ENCODE data around the gene POLE.
A peak's percentile ranks its signal among the peaks of the same experiment; 100 is the strongest.

POLE gene

GRCh38 chr12:132723764-132724140, 36.6 kb upstream of the POLE start:
- DNase-seq, result no peak
- H3K4me1 Mint-ChIP-seq (ENCODE audit: low read depth), result peaks cover 5% of the 10 kb centered on the region
- H3K4me3 Mint-ChIP-seq, result no peak overlapping the region
- peak overlapping the region; percentile 16 for H3K27ac Mint-ChIP-seq
- peaks cover 99% of the 10 kb centered on the region for H3K36me3 Mint-ChIP-seq (ENCODE audit: low read depth)
- no peaks in the 10 kb centered on the region for H3K27me3 Mint-ChIP-seq
- no peaks in the 10 kb centered on the region for H3K9me3 Mint-ChIP-seq

GRCh38 chr12:132723015-132723763, 36.0 kb upstream of the POLE start:
- Mint-ChIP-seq H3K9me3 (no peaks in the 10 kb centered on the region), H3K36me3 (ENCODE audit: low read depth) (peaks cover 96% of the 10 kb centered on the region), H3K27ac (peak overlapping the region; percentile 16), H3K4me1 (ENCODE audit: low read depth) (peaks cover 5% of the 10 kb centered on the region), H3K27me3 (no peaks in the 10 kb centered on the region), H3K4me3 (no peak overlapping the region)
- no peak for DNase-seq

- no peaks in the 10 kb centered on the region for H3K9me3 Mint-ChIP-seq
- peaks cover 5% of the 10 kb centered on the region for H3K4me1 Mint-ChIP-seq (ENCODE audit: low read depth)
- DNase-seq, result no peak
- peaks cover 95% of the 10 kb centered on the region for H3K36me3 Mint-ChIP-seq (ENCODE audit: low read depth)
- no peak overlapping the region for H3K4me3 Mint-ChIP-seq
- H3K27me3 Mint-ChIP-seq, result no peaks in the 10 kb centered on the region
- H3K27ac Mint-ChIP-seq, result peak overlapping the region; percentile 77
Observed at GRCh38 chr12:132720606-132721345, 33.6 kb upstream of the POLE start.

- no peak for DNase-seq
- H3K36me3 Mint-ChIP-seq (ENCODE audit: low read depth), result peaks cover 94% of the 10 kb centered on the region
- H3K27ac Mint-ChIP-seq, result peak overlapping the region; percentile 72
- H3K4me3 Mint-ChIP-seq, result no peak overlapping the region
- H3K4me1 Mint-ChIP-seq (ENCODE audit: low read depth), result peaks cover 5% of the 10 kb centered on the region
- no peaks in the 10 kb centered on the region for H3K27me3 Mint-ChIP-seq
- H3K9me3 Mint-ChIP-seq, result no peaks in the 10 kb centered on the region
Observed at GRCh38 chr12:132719954-132720324, 32.8 kb upstream of the POLE start.

- DNase-seq, result no peak
- peaks cover 94% of the 10 kb centered on the region for H3K36me3 Mint-ChIP-seq (ENCODE audit: low read depth)
- no peak overlapping the region for H3K4me3 Mint-ChIP-seq
- no peaks in the 10 kb centered on the region for H3K9me3 Mint-ChIP-seq
- H3K27ac Mint-ChIP-seq, result peak overlapping the region; percentile 72
- H3K4me1 Mint-ChIP-seq (ENCODE audit: low read depth), result peaks cover 8% of the 10 kb centered on the region
- no peaks in the 10 kb centered on the region for H3K27me3 Mint-ChIP-seq
Observed at GRCh38 chr12:132719141-132719953, 32.2 kb upstream of the POLE start.

- Mint-ChIP-seq H3K9me3 (no peaks in the 10 kb centered on the region), H3K27ac (peak overlapping the region; percentile 72), H3K27me3 (no peaks in the 10 kb centered on the region), H3K4me3 (peak overlapping the region; percentile 6), H3K4me1 (ENCODE audit: low read depth) (peaks cover 9% of the 10 kb centered on the region), H3K36me3 (ENCODE audit: low read depth) (peaks cover 94% of the 10 kb centered on the region)
- no peak for DNase-seq
Observed at GRCh38 chr12:132718644-132719043, 31.5 kb upstream of the POLE start.

- Mint-ChIP-seq H3K27me3 (no peaks in the 10 kb centered on the region), H3K9me3 (no peaks in the 10 kb centered on the region), H3K4me1 (ENCODE audit: low read depth) (peaks cover 16% of the 10 kb centered on the region), H3K27ac (peak overlapping the region; percentile 44), H3K4me3 (no peak overlapping the region), H3K36me3 (ENCODE audit: low read depth) (peaks cover 94% of the 10 kb centered on the region)
- DNase-seq, result no peak
Observed at GRCh38 chr12:132717531-132718387, 30.6 kb upstream of the POLE start.

- H3K27me3 Mint-ChIP-seq, result no peaks in the 10 kb centered on the region
- no peak overlapping the region for H3K4me3 Mint-ChIP-seq
- peaks cover 22% of the 10 kb centered on the region for H3K4me1 Mint-ChIP-seq (ENCODE audit: low read depth)
- peaks cover 91% of the 10 kb centered on the region for H3K36me3 Mint-ChIP-seq (ENCODE audit: low read depth)
- H3K9me3 Mint-ChIP-seq, result no peaks in the 10 kb centered on the region
- peak overlapping the region; percentile 37 for H3K27ac Mint-ChIP-seq
- DNase-seq, result no peak
Observed at GRCh38 chr12:132717011-132717410, 29.9 kb upstream of the POLE start.

GRCh38 chr12:132716356-132716755, 29.2 kb upstream of the POLE start:
- Mint-ChIP-seq H3K27me3 (no peaks in the 10 kb centered on the region), H3K4me1 (ENCODE audit: low read depth) (peaks cover 24% of the 10 kb centered on the region), H3K27ac (no peak overlapping the region), H3K36me3 (ENCODE audit: low read depth) (peaks cover 89% of the 10 kb centered on the region), H3K9me3 (no peaks in the 10 kb centered on the region), H3K4me3 (no peak overlapping the region)
- no peak for DNase-seq

GRCh38 chr12:132715874-132716273, 28.7 kb upstream of the POLE start:
- Mint-ChIP-seq H3K36me3 (ENCODE audit: low read depth) (peaks cover 86% of the 10 kb centered on the region), H3K27ac (no peak overlapping the region), H3K4me1 (ENCODE audit: low read depth) (peaks cover 24% of the 10 kb centered on the region), H3K9me3 (no peaks in the 10 kb centered on the region), H3K4me3 (no peak overlapping the region), H3K27me3 (no peaks in the 10 kb centered on the region)
- DNase-seq, result no peak

- peaks cover 76% of the 10 kb centered on the region for H3K36me3 Mint-ChIP-seq (ENCODE audit: low read depth)
- H3K4me3 Mint-ChIP-seq, result peak overlapping the region; percentile 46
- peaks cover 4% of the 10 kb centered on the region for H3K9me3 Mint-ChIP-seq
- DNase-seq, result no peak
- H3K27me3 Mint-ChIP-seq, result no peaks in the 10 kb centered on the region
- H3K4me1 Mint-ChIP-seq (ENCODE audit: low read depth), result peaks cover 30% of the 10 kb centered on the region
- peak overlapping the region; percentile 81 for H3K27ac Mint-ChIP-seq
Observed at GRCh38 chr12:132713123-132713522, 26.0 kb upstream of the POLE start.

- H3K4me1 Mint-ChIP-seq (ENCODE audit: low read depth), result peaks cover 30% of the 10 kb centered on the region
- peaks cover 67% of the 10 kb centered on the region for H3K36me3 Mint-ChIP-seq (ENCODE audit: low read depth)
- H3K9me3 Mint-ChIP-seq, result peaks cover 14% of the 10 kb centered on the region
- no peaks in the 10 kb centered on the region for H3K27me3 Mint-ChIP-seq
- DNase-seq, result no peak
- H3K27ac Mint-ChIP-seq, result peak overlapping the region; percentile 88
- H3K4me3 Mint-ChIP-seq, result peak overlapping the region; percentile 89
Observed at GRCh38 chr12:132711080-132711843, 24.1 kb upstream of the POLE start.

- Mint-ChIP-seq H3K36me3 (ENCODE audit: low read depth) (peaks cover 61% of the 10 kb centered on the region), H3K27me3 (no peaks in the 10 kb centered on the region)
Observed at GRCh38 chr12:132710405-132711079, 23.4 kb upstream of the POLE start, which contains the start of gene PGAM5. PGAM5 (plus strand) TSS chr12:132710842; CDS start chr12:132710877, 35 bp downstream.

More at GRCh38 chr12:132710405-132711079, 23.4 kb upstream of the POLE start, which contains the start of gene PGAM5:
- peak; percentile 92 for DNase-seq
- H3K4me1 Mint-ChIP-seq (ENCODE audit: low read depth), result peaks cover 30% of the 10 kb centered on the region
- peak within 1 kb of the TSS; percentile 89 for H3K4me3 Mint-ChIP-seq
- H3K9me3 Mint-ChIP-seq, result peaks cover 14% of the 10 kb centered on the region
- H3K27ac Mint-ChIP-seq, result peak within 1 kb of the TSS; percentile 88

Measured in activated T-cell treated with anti-CD3 and anti-CD28 coated beads, Interleukin-2, amount 50 U/mL, for 24 hours (primary cell).